ENCODE results near the gene SLC6A20. TPM values are rescaled to one million over a fixed set of nuclear protein-coding genes. Genes with fewer than 3 reads are reported as not detected.

SLC6A20 gene
- total and polyA plus RNA-seq, 2 of the 13 experiments (the other 11 are each of a cell fraction or from before 2014, with no cell fraction given) = not detected

GRCh38 chr3:45762647-45763302 lies 33.6 kb downstream of the SLC6A20 start:
- POLR2A ChIA-PET = no interaction called here
- in situ Hi-C loops (cut with HindIII; ENCODE audit: extremely low pct_ligation_motif_present, low pct_unique_long_range_greater_than_20kb) = loop anchor here (5.0 to 10.0 kb wide), 2 partner anchors 165 to 312 kb away; no protein-coding TSS in a partner anchor
- WGBS (ENCODE audit: low lambda C conversion rate) = 21% methylated on average over 10 of the region's 19 CpGs

More at GRCh38 chr3:45762647-45763302, 33.6 kb downstream of the SLC6A20 start:
- Histone ChIP-seq H3K27ac (ENCODE audit: extremely low read length, insufficient read depth, low read length) (no peak overlapping the region), H4K20me1 (ENCODE audit: insufficient read depth, low read length) (no peaks in the 10 kb centered on the region), H3K9me3 (ENCODE audit: low read length) (no peaks in the 10 kb centered on the region), H3K27me3 (ENCODE audit: control insufficient read depth in 1 of 2, insufficient read depth in 2 of 2, low read length in 2 of 2) (peaks cover 2 to 40% of the 10 kb centered on the region in 2 experiments), H3K4me3 (replicated peaks in 1 of 3; ENCODE audit: insufficient read depth in 1 of 3, low read depth in 2 of 3, low read length in 3 of 3) (no peak overlapping the region; a peak in 1 of 6 replicates), H3K79me2 (ENCODE audit: insufficient read depth, low read length) (no peaks in the 10 kb centered on the region), H2AFZ (ENCODE audit: low read length) (no peak overlapping the region), H3K4me2 (ENCODE audit: low read depth, low read length) (no peak overlapping the region), H3K36me3 (replicated peaks in 1 of 2; ENCODE audit: control insufficient read depth in 1 of 2, insufficient read depth in 2 of 2, low read length in 2 of 2) (no peaks in the 10 kb centered on the region), H3K4me1 (ENCODE audit: insufficient read depth, low read length) (peaks cover 6% of the 10 kb centered on the region; the same call in 1 of the 2 replicates), H3K9ac (ENCODE audit: insufficient read depth, low read depth, low read length) (no peak overlapping the region)
- CTCF ChIA-PET (ENCODE audit: low intra/inter-chr PET ratio, low total read pairs) = interaction anchor here (2.3 kb wide), 1 partner anchor 316 kb away, joined by 18 read pairs; no protein-coding TSS in a partner anchor
- intact Hi-C loops (cut with micrococcal nuclease; ENCODE audit: unreplicated experiment) = no loop called here
- no peak for DNase-seq (ENCODE audit: low spot score)
- BruUV-seq (replicated peaks) = no TSS peak
- no peak for ATAC-seq
- no peak for FAIRE-seq
- TF ChIP-seq GATA4 (IDR thresholded peaks at IDR 0.05; ENCODE audit: borderline replicate concordance, low read depth) (no peak), PITX1 (CRISPR knock-in tag; IDR thresholded peaks at IDR 0.05) (no peak), MNT (IDR thresholded peaks at IDR 0.05) (peak; percentile 39), NFAT5 (CRISPR knock-in tag; IDR thresholded peaks at IDR 0.05) (no peak), ZNF530 (CRISPR knock-in tag; IDR thresholded peaks at IDR 0.05; ENCODE audit: low read depth) (no peak)
